Heart left ventricle (tissue), 13 donors: ENCODE measurements around the gene ARHGEF7.

Experiments
- CTCF ChIP-seq, 12 donors: fragments of 200-600 bp; sonication (generic) in 4 of 12; IDR thresholded peaks; one replicate each; pipeline versions ENCODE4 v1.5.0 to v1.8.0; 2018 to 2022; ENCODE audit warnings: antibody characterized with exemption in 12 of 12, mild to moderate bottlenecking in 5 of 12
- POLR2A ChIP-seq, 2 donors: fragments of 450-650 bp; IDR thresholded peaks; one replicate each; pipeline ENCODE4 v1.6.1; 2017; ENCODE audit warnings: antibody characterized with exemption in 2 of 2, mild to moderate bottlenecking in 2 of 2, moderate library complexity in 2 of 2
- donor health status: ischemic (EF 13 %, LVEDD 7.1; RV severe dilation, severe dysfunction).
- donor health status: DM: no; HTN: yes; CAD: no.
- donor health status: DM: no; HTN: no; CAD: no.
- donor health status: ischemic (EF 25% LVEDD 6.9; RV normal size, moderate dysfunction).
- donor health status: ischemic (EF 25% LVEDD 5.7; RV mildly dilated, moderate dysfunction).
- donor health status: ischemic (EF 35%, LVEDD 5.7; RV mildly dilated, moderate dysfunction).
- donor health status: nonischemic (EF 11% LVEDD 7.7; RV severe dilation, severe dysfunction).
- donor health status: DM: yes; HTN: yes; CAD: no.
- donor health status: PGD.
- donor health status: ischemic (EF 29% LVEDD 5.4; RV normal size, mild dysfunction).
- donor health status: nonischemic (EF 23%, LVEDD 6.1; RV moderate dilation, normal function).

- TF ChIP-seq POLR2A (IDR thresholded peaks at IDR 0.05) (no peak), CTCF (IDR thresholded peaks at IDR 0.05) (no peak)
Observed at GRCh38 chr13:111330066-111330610, 215.0 kb downstream of the ARHGEF7 start.
